ENCODE results near the gene RXRA.

GRCh38 chr9:134381272-134381661, 55.0 kb downstream of the RXRA start:
- no peak for TF ChIP-seq BHLHE40 (IDR thresholded peaks at IDR 0.05; ENCODE audit: borderline replicate concordance)
- no peak for TF ChIP-seq ELF4 (IDR thresholded peaks at IDR 0.05)
- TF ChIP-seq SP1 (IDR thresholded peaks at IDR 0.05) = no peak
- TF ChIP-seq FOXK2 (IDR thresholded peaks at IDR 0.05) = no peak
- no peak for TF ChIP-seq ARNT (IDR thresholded peaks at IDR 0.05)
- TF ChIP-seq CTBP1 (IDR thresholded peaks at IDR 0.05; ENCODE audit: borderline replicate concordance) = no peak
- TF ChIP-seq ZNF384 (IDR thresholded peaks at IDR 0.05) = no peak
- TF ChIP-seq SUZ12 (IDR thresholded peaks at IDR 0.05) = no peak
- no peak for TF ChIP-seq FOXM1 (IDR thresholded peaks at IDR 0.05; ENCODE audit: borderline replicate concordance)
- no peak for TF ChIP-seq L3MBTL2 (conservative IDR thresholded peaks at IDR 0.05)
